HG03135 (cell line): ENCODE data around the gene DNAJC28.
"Not testable (repeated sequence)": the region's sequence is repeated elsewhere in the genome, so short reads cannot be mapped to it uniquely, and the experiment has no call there.

Experiments
- ATAC-seq: cut with Tn5 transposase; IDR thresholded peaks from one replicate; pipeline ENCODE4 v1.9.1; 2021; ENCODE audit warnings: mild to moderate bottlenecking, moderate library complexity; ENCODE audit not compliant: unreplicated experiment

The DNAJC28 gene

DNA sequence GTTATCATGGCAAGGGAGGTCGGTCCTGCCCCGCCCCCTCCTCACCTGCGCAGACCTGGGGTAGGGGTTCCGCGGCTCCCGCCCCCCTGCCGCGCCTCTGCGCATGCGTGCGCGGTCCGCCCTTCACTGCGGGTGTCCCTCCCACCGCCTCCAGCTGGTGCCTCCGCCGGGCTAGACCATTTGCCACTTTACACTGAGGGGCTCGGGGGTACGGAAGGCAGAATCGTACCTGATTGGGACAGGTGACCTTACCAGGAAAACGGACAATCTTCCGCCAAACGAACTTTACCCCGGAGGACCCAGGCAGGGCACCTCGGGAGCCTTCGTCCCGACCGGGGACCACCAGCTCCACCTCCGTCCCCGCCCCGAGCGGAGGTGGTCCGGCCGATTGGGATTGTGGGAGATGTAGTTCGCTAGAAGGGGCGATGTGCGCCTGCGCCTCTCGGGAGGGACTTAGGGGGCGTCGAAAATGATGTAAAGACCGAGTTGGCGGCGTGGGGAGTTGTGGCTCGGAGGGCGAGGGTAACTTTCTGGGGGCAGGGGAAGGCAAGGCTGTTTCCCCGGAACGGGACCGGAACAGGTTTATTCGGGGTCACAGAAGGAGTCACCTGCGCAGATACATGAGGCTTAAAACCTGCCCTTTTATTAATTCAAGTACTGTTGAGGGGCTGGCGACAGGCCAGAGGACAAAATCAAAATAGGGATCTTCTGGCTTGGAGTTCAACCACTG, at the start of gene DNAJC28:
Gene DNAJC28, minus strand, starts transcription at position 344 of the 730 bp plus-strand sequence. CDS start 2,323 bp downstream, outside the sequence.
- peak; percentile 97 for ATAC-seq

DNA sequence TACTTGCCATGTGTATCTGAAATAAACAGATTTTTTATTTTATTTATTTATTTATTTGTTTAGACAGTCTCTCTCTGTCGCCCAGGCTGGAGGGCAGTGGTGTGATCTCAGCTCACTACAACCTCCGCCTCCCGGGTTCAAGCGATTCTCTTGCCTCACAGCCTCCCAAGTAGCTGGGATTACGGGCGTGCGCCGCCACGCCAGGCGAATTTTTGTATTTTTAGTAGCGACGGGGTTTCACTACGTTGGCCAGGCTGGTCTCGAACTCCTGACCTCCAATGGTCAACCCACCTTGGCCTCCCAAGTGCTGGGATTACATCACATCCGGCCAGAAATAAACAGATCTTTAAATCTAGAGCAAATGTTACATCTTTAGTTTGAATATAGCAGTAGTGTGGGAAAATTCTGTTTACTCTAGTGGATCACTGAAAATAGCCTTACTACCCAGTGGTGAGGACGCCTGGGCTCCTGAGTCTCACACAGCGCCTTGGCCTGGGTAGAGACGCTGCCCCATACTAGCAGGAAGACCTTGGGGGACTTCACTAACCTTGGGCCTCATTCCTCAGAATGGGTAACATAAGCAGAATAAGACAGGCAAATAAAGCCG, 49.7 kb upstream of the DNAJC28 start:
- ATAC-seq, result no peak

- no peak for ATAC-seq
Observed at GRCh38 chr21:33540711-33541104, 49.2 kb upstream of the DNAJC28 start.

DNA sequence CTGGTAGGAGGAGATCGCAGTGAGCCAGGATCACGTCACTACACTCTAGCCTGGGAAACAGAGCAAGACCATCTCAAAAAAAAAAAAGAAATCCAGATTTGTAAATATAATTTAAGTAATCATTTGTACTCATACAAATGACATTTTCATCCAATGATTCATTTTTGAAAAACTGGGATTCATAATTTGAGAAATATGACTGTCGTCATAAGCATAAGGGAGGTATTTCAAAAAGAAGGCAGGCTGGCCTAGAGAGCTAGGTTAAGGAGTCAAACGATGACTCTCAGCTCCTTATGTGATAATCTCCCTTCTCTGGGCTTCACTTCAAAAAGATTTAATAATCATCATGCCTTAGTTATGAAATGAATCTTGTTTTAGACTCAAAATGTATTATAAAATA, 48.1 kb upstream of the DNAJC28 start:
- ATAC-seq, result no peak

DNA sequence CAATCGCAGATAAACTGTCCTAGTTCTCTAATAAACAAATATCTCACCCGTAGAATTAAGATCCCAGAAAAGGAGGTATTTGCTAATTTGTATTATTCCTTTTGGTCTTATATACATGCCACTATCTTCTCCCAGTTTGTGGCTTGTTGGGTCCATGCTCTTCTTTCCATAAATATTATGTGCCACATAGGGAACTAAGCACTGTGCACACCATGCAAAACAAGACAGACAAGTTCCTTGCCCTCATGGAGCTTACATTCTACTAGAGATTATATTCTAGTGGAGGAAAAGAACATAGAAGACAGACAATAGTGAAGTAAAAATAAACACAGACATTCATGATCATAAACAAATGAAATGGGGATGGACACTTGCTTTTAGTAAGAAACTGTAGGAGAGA, 45.7 kb upstream of the DNAJC28 start:
- no peak for ATAC-seq

GRCh38 chr21:33531007-33531406, 39.5 kb upstream of the DNAJC28 start:
- no peak for ATAC-seq

GRCh38 chr21:33522953-33523349, 31.4 kb upstream of the DNAJC28 start:
- ATAC-seq, result no peak

DNA sequence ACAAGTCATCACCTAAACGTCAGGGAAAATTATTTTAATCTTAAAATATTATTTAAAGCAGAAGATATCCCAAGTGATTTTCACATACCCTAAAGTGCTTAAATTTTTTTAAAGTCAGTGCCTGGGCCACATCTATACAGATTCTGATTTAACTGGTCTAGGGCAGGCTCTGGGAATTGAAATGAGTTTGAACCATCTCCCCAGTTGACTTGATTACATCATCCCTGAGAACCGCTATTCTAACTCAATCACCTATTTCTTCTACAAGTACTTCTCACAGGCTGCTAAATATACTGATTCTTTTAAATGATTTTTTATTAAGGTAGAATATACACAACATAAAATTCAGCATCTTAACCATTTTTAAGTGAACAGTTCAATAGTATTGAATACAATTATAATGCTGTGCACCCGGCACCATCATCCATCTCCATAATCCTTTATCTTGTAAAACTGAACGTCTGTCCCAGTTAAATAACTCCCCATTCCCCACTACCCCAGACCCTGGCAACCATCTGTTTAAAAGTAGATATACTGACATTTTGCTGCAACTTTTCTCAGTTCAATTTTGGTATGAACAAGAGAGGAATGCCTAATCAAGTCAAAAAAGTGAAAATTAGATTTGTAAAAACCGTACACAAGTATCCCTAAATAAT, 30.9 kb upstream of the DNAJC28 start:
- ATAC-seq, result no peak

- no peak for ATAC-seq
Observed at GRCh38 chr21:33518899-33519298, 27.4 kb upstream of the DNAJC28 start.

DNA sequence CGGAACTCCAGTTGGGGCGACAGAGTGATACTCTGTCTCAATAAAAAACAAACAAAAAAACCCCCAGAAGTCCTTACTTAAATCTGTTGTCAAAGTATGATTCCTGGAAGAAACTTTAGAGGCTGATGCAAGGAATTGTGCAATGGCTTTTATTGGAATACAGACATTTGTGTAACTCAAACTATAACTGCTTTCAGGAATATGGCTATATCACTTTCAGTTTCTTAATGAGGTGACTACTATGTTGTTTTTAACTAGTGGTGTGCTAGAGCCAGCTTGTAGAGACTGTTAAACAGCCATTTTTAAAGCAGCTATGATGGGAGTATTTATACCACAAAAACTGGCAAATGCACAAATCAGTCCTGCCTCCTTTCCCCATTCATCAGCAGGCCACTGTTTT, 22.7 kb upstream of the DNAJC28 start:
- no peak for ATAC-seq

DNA sequence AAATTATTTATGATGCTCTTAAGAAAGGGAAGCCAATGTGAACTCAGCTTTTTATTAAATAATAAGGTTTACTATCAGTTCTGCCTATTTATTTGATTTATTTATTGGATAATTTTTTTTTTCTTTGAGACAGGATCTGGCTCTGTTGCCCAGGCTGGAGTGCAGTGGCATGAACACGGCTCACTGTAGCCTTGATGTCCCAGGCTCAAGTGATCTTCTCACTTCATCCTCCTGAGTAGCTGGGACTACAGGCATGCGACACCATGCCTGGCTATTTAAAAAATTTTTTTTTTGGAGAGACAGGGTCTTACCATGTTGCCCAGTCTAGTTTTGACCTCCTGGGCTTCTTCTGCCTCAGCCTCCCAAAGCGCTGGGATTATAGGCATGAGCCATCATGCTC, 21.0 kb upstream of the DNAJC28 start:
- ATAC-seq, result no peak

GRCh38 chr21:33511639-33512038, 20.1 kb upstream of the DNAJC28 start:
- no peak for ATAC-seq

GRCh38 chr21:33510826-33511225, 19.3 kb upstream of the DNAJC28 start:
- ATAC-seq, result no peak

- not testable (repeated sequence) for ATAC-seq
Observed at GRCh38 chr21:33507003-33507402, 15.5 kb upstream of the DNAJC28 start.

GRCh38 chr21:33505833-33506232, 14.3 kb upstream of the DNAJC28 start:
- ATAC-seq, result no peak

DNA sequence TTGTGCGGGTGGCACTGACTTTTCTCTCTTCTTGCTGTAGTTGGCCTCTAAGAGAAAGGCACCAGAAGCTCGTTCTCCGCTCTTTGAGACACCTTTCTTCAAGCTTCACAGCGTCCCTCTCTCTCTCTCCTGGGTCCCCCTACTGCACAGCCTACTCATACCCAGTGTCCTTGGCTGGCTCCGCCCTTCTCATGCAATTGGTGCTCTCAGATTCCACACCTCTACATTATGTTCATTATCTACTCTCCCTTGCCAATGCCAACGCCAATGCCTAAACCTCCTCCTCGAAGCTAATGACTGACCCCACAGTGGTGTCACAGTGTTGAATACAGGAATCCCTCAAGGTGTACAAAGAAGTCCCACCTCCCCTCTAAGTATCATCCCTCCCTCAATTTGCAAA, 4.8 kb upstream of the DNAJC28 start:
- ATAC-seq, result no peak

DNA sequence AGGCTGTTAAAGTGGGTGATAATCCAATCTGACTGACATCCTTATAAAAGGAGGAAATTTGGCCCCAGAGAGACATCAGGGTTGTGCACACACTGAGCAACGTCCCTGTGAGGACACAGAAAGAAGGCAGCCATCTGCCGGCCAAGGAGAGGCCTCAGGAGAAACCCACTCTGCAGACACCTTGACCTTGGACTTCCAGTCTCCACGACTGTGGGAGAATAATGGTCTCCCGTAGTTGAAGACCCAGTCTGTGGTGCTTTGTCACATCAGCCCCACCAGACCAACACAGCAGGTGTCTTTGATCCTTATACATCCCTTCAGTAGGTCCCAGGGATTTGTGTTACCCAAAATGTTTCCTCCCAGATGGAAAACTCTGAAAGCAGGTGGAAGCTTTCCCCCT, 4.2 kb upstream of the DNAJC28 start:
- ATAC-seq, result no peak

DNA sequence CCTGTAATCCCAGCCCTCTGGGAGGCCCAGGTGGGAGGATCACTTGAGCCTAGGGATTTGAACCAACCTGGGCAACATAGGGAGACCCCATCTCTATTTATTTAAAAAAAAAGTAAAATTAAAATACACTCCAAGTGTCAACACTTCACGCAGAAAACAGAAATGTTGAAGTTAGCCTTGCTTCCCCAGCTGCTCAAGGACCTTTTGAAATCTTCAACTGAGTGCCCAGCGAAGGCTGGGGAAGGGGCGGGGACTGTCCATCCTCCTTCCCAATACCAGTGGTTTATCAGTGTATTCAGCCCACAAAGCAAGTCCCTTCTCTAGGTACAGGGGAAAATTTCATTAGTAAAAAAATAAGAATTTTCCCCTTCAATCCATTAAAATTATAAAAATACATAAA, 2.2 kb upstream of the DNAJC28 start:
- ATAC-seq, result no peak

GRCh38 chr21:33492571-33492970, 1.1 kb upstream of the DNAJC28 start:
- no peak for ATAC-seq

DNA sequence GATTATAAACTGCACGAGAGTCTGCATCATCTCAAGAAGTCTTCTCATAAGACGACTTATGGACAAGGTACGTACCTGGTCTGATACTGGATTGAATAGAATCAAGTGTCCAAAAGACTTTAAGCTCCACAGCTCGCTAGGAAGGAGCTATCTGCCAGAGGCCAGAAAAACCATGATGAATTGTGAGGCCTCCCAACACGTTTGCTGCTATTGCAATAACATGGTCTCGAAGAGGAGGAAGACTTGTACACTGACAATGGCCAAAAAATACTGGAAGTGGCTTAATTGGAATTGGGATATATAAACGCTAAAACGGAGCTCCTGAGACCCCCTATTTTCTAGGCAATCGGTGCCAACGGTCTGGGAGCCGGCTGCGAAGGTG, 534 bp downstream of the DNAJC28 start:
- no peak for ATAC-seq

GRCh38 chr21:33488936-33489335, 2.6 kb downstream of the DNAJC28 start:
- no peak for ATAC-seq

GRCh38 chr21:33487996-33488395, 3.5 kb downstream of the DNAJC28 start:
- no peak for ATAC-seq
